LNCAP (cell line): ENCODE data around the gene KRTAP10-3.
"Not testable (repeated sequence)": the region's sequence is repeated elsewhere in the genome, so short reads cannot be mapped to it uniquely, and the experiment has no call there.

Experiments
- TF ChIP-seq, protein P1 (sequence below): fragments of 450-650 bp; IDR thresholded peaks from 2 replicates; pipeline ENCODE4 v1.5.1; 2017; ENCODE audit warnings: mild to moderate bottlenecking

Gene KRTAP10-3

DNA sequence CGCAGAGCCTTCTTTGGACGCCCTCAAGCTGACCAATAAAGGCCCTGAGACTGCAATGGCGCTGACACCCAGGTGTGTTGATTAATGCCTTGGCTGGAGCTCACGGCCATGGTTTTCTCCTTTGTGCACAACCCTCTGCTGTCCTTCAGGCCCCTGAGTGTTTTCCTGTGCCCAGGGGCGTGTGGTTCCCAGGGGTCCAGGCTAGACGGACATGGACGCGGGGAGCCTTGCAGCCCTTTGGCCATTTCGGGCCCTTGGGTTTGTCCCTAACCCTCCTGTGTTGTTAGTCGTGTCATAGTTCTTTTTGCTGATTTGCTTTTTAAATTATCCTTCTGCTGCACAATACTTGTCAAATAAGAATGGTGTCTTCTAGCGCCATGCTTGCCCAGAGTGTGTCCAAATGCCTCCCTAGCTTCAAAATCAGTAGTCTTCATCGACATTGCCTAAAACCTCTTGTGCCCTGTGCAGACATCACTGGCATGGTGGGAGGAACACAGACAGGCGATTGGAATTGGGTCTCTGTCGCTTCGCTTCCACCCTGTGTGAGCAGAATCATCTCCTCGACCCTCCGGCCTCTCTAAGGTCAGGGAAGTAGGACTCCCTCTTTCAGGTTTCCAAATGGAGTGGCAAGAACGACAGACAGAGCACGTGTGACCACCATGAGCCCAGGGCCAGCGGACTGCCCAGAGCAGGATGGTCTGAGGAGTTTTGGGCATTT, 16.9 kb upstream of the KRTAP10-3 start:
- TF ChIP-seq, protein P1, sequence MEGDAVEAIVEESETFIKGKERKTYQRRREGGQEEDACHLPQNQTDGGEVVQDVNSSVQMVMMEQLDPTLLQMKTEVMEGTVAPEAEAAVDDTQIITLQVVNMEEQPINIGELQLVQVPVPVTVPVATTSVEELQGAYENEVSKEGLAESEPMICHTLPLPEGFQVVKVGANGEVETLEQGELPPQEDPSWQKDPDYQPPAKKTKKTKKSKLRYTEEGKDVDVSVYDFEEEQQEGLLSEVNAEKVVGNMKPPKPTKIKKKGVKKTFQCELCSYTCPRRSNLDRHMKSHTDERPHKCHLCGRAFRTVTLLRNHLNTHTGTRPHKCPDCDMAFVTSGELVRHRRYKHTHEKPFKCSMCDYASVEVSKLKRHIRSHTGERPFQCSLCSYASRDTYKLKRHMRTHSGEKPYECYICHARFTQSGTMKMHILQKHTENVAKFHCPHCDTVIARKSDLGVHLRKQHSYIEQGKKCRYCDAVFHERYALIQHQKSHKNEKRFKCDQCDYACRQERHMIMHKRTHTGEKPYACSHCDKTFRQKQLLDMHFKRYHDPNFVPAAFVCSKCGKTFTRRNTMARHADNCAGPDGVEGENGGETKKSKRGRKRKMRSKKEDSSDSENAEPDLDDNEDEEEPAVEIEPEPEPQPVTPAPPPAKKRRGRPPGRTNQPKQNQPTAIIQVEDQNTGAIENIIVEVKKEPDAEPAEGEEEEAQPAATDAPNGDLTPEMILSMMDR, result no peak

DNA sequence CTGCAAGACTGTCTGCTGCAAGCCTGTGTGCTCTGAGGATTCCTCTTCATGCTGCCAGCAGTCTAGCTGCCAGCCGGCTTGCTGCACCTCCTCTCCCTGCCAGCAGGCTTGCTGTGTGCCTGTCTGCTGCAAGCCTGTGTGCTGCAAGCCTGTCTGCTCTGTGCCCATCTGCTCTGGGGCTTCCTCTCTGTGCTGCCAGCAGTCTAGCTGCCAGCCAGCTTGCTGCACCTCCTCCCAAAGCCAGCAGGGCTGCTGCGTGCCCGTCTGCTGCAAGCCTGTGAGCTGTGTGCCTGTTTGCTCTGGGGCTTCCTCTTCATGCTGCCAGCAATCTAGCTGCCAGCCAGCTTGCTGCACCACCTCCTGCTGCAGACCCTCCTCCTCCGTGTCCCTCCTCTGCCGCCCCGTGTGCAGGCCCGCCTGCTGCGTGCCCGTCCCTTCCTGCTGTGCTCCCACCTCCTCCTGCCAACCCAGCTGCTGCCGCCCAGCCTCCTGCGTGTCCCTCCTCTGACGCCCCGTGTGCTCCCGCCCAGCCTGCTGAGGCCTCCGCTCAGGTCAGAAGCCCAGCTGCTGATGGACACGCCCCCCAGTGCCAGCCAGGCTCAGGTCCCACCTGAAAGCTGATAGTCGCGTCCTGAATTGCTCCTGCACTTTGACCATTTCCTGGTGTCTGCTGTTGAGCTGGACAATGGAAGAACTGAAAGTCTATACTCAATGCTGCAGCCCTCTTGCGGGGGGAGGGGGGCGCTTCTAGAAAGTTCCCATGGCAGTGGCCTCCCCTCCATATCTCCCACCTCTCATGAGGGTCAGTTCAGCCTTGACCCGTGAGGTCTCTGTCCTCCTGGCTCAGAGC, 16.1 kb upstream of the KRTAP10-3 start:
- TF ChIP-seq, protein P1, result no peak

DNA sequence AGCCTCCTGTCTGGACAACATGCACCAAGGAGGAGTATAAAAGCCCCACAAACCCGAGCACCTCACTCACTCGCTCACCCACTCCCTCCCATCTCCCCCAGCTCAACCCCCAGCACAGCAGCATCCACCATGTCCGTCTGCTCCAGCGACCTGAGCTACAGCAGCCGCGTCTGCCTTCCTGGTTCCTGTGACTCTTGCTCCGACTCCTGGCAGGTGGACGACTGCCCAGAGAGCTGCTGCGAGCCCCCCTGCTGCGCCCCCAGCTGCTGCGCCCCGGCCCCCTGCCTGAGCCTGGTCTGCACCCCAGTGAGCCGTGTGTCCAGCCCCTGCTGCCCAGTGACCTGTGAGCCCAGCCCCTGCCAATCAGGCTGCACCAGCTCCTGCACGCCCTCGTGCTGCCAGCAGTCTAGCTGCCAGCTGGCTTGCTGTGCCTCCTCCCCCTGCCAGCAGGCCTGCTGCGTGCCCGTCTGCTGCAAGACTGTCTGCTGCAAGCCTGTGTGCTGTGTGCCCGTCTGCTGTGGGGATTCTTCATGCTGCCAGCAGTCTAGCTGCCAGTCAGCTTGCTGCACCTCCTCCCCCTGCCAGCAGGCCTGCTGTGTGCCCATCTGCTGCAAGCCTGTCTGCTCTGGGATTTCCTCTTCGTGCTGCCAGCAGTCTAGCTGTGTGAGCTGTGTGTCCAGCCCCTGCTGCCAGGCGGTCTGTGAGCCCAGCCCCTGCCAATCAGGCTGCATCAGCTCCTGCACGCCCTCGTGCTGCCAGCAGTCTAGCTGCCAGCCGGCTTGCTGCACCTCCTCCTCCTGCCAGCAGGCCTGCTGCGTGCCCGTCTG, 15.2 kb upstream of the KRTAP10-3 start, which contains the start of gene KRTAP10-4:
KRTAP10-4 (plus strand) TSS at position 100 of the 827 bp plus-strand sequence; CDS start at position 130, 30 bp downstream.
- TF ChIP-seq, protein P1, result not testable (repeated sequence)

- TF ChIP-seq, protein P1, result no peak
These were observed 14.5 kb upstream of the KRTAP10-3 start for GRCh38 chr21:44572959-44573583.

DNA sequence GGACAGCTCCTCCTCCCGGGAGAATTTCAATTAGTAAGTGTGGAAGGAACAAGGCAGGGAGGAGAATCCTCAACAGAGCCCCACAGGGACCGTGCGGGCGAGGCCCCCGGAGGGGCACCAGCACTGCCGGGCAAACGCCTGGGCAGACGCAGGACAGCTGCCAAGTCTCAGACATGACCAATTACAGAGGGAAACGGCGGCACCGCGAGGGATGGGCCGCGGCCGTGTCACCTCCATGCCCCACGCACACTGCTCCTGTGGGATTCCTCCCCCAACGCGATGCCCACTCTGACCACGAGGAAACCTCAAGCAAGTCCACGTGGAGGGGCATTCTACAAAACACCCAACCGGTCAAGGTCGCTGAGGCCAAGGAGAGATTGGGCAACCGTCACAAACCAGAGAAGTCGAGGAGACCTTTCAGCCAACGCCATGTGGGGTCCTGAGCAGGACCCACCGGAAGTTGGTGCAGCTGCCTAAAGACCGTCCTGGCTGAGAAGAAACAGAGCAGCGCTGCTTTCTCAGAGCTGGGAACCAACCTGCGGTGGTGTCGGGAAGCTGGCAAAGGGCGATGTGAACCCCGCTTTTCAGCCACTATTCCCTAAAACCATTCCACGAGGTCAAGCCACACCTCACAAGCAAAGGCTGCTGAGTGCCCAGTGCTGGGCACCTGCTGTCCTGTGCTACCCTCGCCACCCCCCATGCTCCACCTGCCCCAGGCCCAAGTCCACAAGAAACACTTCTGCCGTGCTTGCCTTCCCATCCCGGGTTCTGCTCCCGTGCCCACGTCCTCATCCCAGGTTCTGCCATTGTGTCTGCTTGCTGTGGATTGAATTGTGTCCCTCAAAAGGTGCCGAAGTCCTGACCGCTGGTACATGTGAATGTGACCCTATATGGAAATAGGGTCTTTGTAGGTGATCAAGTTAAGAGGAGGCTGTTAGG, 13.5 kb upstream of the KRTAP10-3 start:
- TF ChIP-seq, protein P1, result no peak

GRCh38 chr21:44571296-44571695, 12.7 kb upstream of the KRTAP10-3 start:
- TF ChIP-seq, protein P1, result no peak
